Spleen (tissue), 11 donors: Measurements from ENCODE around the gene USP13. TPM values are rescaled to one million over a fixed set of nuclear protein-coding genes. Genes with fewer than 3 reads are reported as not detected.

ENCODE experiments used
- DNase-seq: peaks from one replicate; pipeline ENCODE4 v3.0.0-alpha.2; 2020
- H3K27ac ChIP-seq, 8 donors: fragments of 200-600 bp; sonication (generic) in 7 of 8; 1 replicate in 4 of 8; 2 replicates in 4 of 8; pipeline versions ENCODE4 v1.5.0 to v1.8.0; 2016 to 2021; ENCODE audit warnings: inconsistent platforms in 4 of 8, mild to moderate bottlenecking in 4 of 8, moderate library complexity in 1 of 8
- H3K27me3 ChIP-seq, 7 donors: fragments of 200-600 bp; sonication (generic) in 6 of 7; replicated peaks in 1 of 7; 1 replicate in 4 of 7; 2 replicates in 3 of 7; pipeline versions ENCODE4 v1.5.0 to v1.8.0; 2016 to 2021; ENCODE audit warnings: inconsistent platforms in 3 of 7, mild to moderate bottlenecking in 1 of 7
- H3K36me3 ChIP-seq, 6 donors: fragments of 200-600 bp; sonication (generic) in 5 of 6; 1 replicate in 4 of 6; 2 replicates in 2 of 6; pipeline versions ENCODE4 v1.5.0 to v1.8.0; 2016 to 2021; ENCODE audit warnings: inconsistent platforms in 2 of 6
- H3K4me1 ChIP-seq, 6 donors: fragments of 200-600 bp; sonication (generic) in 5 of 6; 1 replicate in 3 of 6; 2 replicates in 3 of 6; pipeline versions ENCODE4 v1.5.0 to v1.8.0; 2016 to 2021; ENCODE audit warnings: inconsistent platforms in 3 of 6
- H3K4me3 ChIP-seq, 8 donors: fragments of 200-600 bp; sonication (generic) in 7 of 8; 1 replicate in 4 of 8; 2 replicates in 4 of 8; pipeline versions ENCODE4 v1.5.0 to v1.8.0; 2016 to 2021; ENCODE audit warnings: inconsistent platforms in 4 of 8, mild to moderate bottlenecking in 4 of 8, moderate library complexity in 2 of 8
- H3K9me3 ChIP-seq, 8 donors: fragments of 200-600 bp; sonication (generic) in 7 of 8; 1 replicate in 4 of 8; 2 replicates in 4 of 8; pipeline versions ENCODE4 v1.5.0 to v1.8.0; 2016 to 2021; ENCODE audit warnings: inconsistent platforms in 4 of 8
- POLR2A ChIP-seq, 3 donors: fragments of 450-650 bp; IDR thresholded peaks; one replicate each; pipeline ENCODE4 v1.5.1; 2017; ENCODE audit warnings: antibody characterized with exemption in 3 of 3, mild to moderate bottlenecking in 1 of 3
- POLR2AphosphoS5 ChIP-seq, 3 donors: sonication (generic); formaldehyde crosslinking; IDR thresholded peaks; one replicate each; pipeline ENCODE4 v1.5.1; 2017; ENCODE audit warnings: antibody characterized with exemption in 3 of 3
- WGBS, 5 donors: extraction: QIAGEN DNeasy Blood & Tissue Kit in 3 of 5; methylation state at CpG; one replicate each; pipeline versions ENCODE4 v1.1.5 to v1.1.7; 2013 to 2018; 5-methylcytosine and 5-hydroxymethylcytosine counted together
- intact Hi-C: fragments of 100-400 bp; cut with DNase I; formaldehyde crosslinking; loops from one replicate; pipeline ENCODE4 v1.15.0; 2023; ENCODE audit warnings: low total_unique reads
- polyA plus RNA-seq, 3 donors: library from polyadenylated mRNA; stranded (reverse); fragments of 200-250 nt; gene quantifications; one replicate each; pipeline ENCODE4 v1.2.1, GENCODE V29; 2013
- total RNA-seq, 7 donors: library from RNA; depleted of rRNA in 3 of 7; stranded (reverse); fragments of >200 nt in 3 of 7; fragmentation: NEBNext Ultra II Directional in 4 of 7; extraction: Animal tissue kit (Norgen Biotek cat#: 25700) in 4 of 7; gene quantifications; one replicate each; pipeline versions ENCODE4 v1.1.0 to v1.2.1, GENCODE V29; 2016 to 2021
- TF ChIP-seq, protein P1 (sequence below), 11 experiments: fragments of 200-600 bp in 7 of 11; fragments of 450-650 bp in 4 of 11; sonication (generic) in 4 of 11; IDR thresholded peaks in 8 of 11; conservative IDR thresholded peaks in 3 of 11; 1 replicate in 7 of 11; 2 replicates in 4 of 11; pipeline versions ENCODE4 v1.4.0 to v1.8.0; 2016 to 2021; ENCODE audit warnings: antibody characterized with exemption in 11 of 11, inconsistent platforms in 4 of 11, mild to moderate bottlenecking in 1 of 11
- donor health status: healthy with polysubstance abuse.
- donor health status: DM: no; HTN: no; CAD: no; lungs with moderate emphysema.
- donor health status: DM: no; HTN: no; CAD: no.
- donor health status: Bipolar disorder and iron deficiency.
- donor health status: healthy.
- donor health status: DM: no; HTN: no; CAD: no.
- donor health status: DM: yes; HTN: yes; CAD: no.

USP13 gene
- total and polyA plus RNA-seq, 10 donors = 1.1 to 9.4 (median 7.1) TPM

- TF ChIP-seq POLR2A (IDR thresholded peaks at IDR 0.05) (no peak), POLR2AphosphoS5 (IDR thresholded peaks at IDR 0.05) (no peak)
- TF ChIP-seq, protein P1, sequence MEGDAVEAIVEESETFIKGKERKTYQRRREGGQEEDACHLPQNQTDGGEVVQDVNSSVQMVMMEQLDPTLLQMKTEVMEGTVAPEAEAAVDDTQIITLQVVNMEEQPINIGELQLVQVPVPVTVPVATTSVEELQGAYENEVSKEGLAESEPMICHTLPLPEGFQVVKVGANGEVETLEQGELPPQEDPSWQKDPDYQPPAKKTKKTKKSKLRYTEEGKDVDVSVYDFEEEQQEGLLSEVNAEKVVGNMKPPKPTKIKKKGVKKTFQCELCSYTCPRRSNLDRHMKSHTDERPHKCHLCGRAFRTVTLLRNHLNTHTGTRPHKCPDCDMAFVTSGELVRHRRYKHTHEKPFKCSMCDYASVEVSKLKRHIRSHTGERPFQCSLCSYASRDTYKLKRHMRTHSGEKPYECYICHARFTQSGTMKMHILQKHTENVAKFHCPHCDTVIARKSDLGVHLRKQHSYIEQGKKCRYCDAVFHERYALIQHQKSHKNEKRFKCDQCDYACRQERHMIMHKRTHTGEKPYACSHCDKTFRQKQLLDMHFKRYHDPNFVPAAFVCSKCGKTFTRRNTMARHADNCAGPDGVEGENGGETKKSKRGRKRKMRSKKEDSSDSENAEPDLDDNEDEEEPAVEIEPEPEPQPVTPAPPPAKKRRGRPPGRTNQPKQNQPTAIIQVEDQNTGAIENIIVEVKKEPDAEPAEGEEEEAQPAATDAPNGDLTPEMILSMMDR (IDR thresholded peaks at IDR 0.05 in 8 of 11, conservative IDR thresholded peaks at IDR 0.05 in 3 of 11) = no peak
- 90 to 100% (median 95%) methylated on average over 6 of the region's 6 CpGs for WGBS, 5 donors
- DNase-seq = no peak
- Histone ChIP-seq H3K4me1 (no peaks in the 10 kb centered on the region), H3K36me3 (peaks cover 0 to 56% (median 13%) of the 10 kb centered on the region in 6 donors), H3K9me3 (no peaks in the 10 kb centered on the region), H3K27me3 (no peaks in the 10 kb centered on the region), H3K4me3 (no peak overlapping the region), H3K27ac (no peak overlapping the region)
- intact Hi-C loops = no loop called here
Measured at GRCh38 chr3:179738998-179739397, 86.2 kb downstream of the USP13 start.

GRCh38 chr3:179739816-179740594, 87.2 kb downstream of the USP13 start:
- DNase-seq = no peak
- intact Hi-C loops = no loop called here
- Histone ChIP-seq H3K36me3 (peaks cover 0 to 66% (median 13%) of the 10 kb centered on the region in 6 donors), H3K27ac (no peak overlapping the region), H3K4me3 (no peak overlapping the region), H3K27me3 (no peaks in the 10 kb centered on the region), H3K4me1 (no peaks in the 10 kb centered on the region), H3K9me3 (no peaks in the 10 kb centered on the region)
- TF ChIP-seq POLR2A (IDR thresholded peaks at IDR 0.05) = no peak
- TF ChIP-seq, protein P1 (IDR thresholded peaks at IDR 0.05 in 8 of 11, conservative IDR thresholded peaks at IDR 0.05 in 3 of 11) = no peak
- no peak for TF ChIP-seq POLR2AphosphoS5 (IDR thresholded peaks at IDR 0.05)
- WGBS, 5 donors = 85 to 93% (median 88%) methylated on average over 12 of the region's 12 CpGs

DNA sequence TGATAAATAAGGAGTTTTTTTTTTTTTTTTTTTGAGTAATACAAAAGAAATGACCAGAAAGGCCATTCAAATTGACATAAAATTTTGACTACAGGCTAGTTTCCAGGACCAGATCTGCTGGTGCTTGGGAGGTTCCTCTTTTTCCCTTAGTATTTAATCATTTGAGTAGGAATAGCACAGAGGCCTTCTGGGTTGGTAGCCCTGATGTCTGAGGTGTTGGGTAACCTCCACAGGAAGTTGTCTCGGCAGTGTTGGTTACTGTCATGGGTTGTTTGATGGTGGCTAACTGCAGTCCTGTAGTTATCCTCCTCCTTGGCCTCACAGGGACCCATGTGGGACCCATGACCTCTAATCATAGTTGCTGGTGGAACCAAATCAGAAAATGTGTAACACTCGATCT, 91.1 kb downstream of the USP13 start:
- no peaks in the 10 kb centered on the region for H3K9me3 ChIP-seq
- intact Hi-C loops = no loop called here
- H3K27ac ChIP-seq = no peak overlapping the region
- H3K4me3 ChIP-seq = no peak overlapping the region
- no peak for DNase-seq
- 56 to 75% (median 66%) methylated on average over 2 of the region's 2 CpGs for WGBS, 5 donors
- H3K4me1 ChIP-seq = no peaks in the 10 kb centered on the region
- no peaks in the 10 kb centered on the region for H3K27me3 ChIP-seq
- no peak for TF ChIP-seq POLR2A (IDR thresholded peaks at IDR 0.05)
- no peak for TF ChIP-seq POLR2AphosphoS5 (IDR thresholded peaks at IDR 0.05)
- TF ChIP-seq, protein P1 (IDR thresholded peaks at IDR 0.05 in 8 of 11, conservative IDR thresholded peaks at IDR 0.05 in 3 of 11) = no peak
- H3K36me3 ChIP-seq = peaks cover 0 to 65% (median 13%) of the 10 kb centered on the region in 6 donors

GRCh38 chr3:179744667-179745066, 91.8 kb downstream of the USP13 start:
- Histone ChIP-seq H3K9me3 (no peaks in the 10 kb centered on the region), H3K4me3 (no peak overlapping the region), H3K27ac (no peak overlapping the region), H3K36me3 (peaks cover 0 to 57% (median 13%) of the 10 kb centered on the region in 6 donors), H3K4me1 (no peaks in the 10 kb centered on the region), H3K27me3 (no peaks in the 10 kb centered on the region)
- intact Hi-C loops = no loop called here
- TF ChIP-seq, protein P1 (IDR thresholded peaks at IDR 0.05 in 8 of 11, conservative IDR thresholded peaks at IDR 0.05 in 3 of 11) = no peak
- 92 to 97% (median 95%) methylated on average over 5 of the region's 5 CpGs for WGBS, 5 donors
- DNase-seq = no peak
